Breast epithelium (tissue), 4 donors: ENCODE results near the gene SLCO4A1. TPM values are rescaled to one million over a fixed set of nuclear protein-coding genes. Genes with fewer than 3 reads are reported as not detected.

Experiments
- DNase-seq, 2 donors: peaks; one replicate each; pipeline ENCODE4 v3.0.0-alpha.2; 2019; ENCODE audit warnings: low spot score in 2 of 2
- H3K27ac ChIP-seq, 2 donors: fragments of 200-600 bp; sonication (generic) in 1 of 2; one replicate each; pipeline ENCODE4 v1.5.1; 2016 to 2019; ENCODE audit warnings: mild to moderate bottlenecking in 1 of 2
- H3K27me3 ChIP-seq, 2 donors: fragments of 200-600 bp; sonication (generic) in 1 of 2; one replicate each; pipeline versions ENCODE4 v1.5.1 to v1.6.0; 2017 to 2019; ENCODE audit warnings: control low read depth in 1 of 2, mild to moderate bottlenecking in 1 of 2
- H3K36me3 ChIP-seq: fragments of 200-600 bp; one replicate; pipeline ENCODE4 v1.5.1; 2019
- H3K4me1 ChIP-seq, 2 donors: fragments of 200-600 bp; sonication (generic); one replicate each; pipeline ENCODE4 v1.5.1; 2016 to 2019; ENCODE audit warnings: control low read depth in 1 of 2
- H3K4me3 ChIP-seq, 3 donors: fragments of 200-600 bp; sonication (generic); 1 replicate in 2 of 3; 2 replicates in 1 of 3; pipeline ENCODE4 v1.5.1; 2016 to 2019; ENCODE audit warnings: mild to moderate bottlenecking in 3 of 3, moderate library complexity in 2 of 3
- H3K9me3 ChIP-seq, 2 donors: fragments of 200-600 bp; sonication (generic) in 1 of 2; one replicate each; pipeline ENCODE4 v1.5.1; 2016 to 2019; ENCODE audit warnings: control low read depth in 1 of 2
- POLR2A ChIP-seq: fragments of 450-650 bp; IDR thresholded peaks from one replicate; pipeline ENCODE4 v1.6.1; 2016; ENCODE audit warnings: antibody characterized with exemption, mild to moderate bottlenecking, moderate library complexity
- POLR2AphosphoS5 ChIP-seq, 3 donors: sonication (generic); formaldehyde crosslinking; IDR thresholded peaks; one replicate each; pipeline ENCODE4 v1.6.1; 2017; ENCODE audit warnings: antibody characterized with exemption in 3 of 3
- intact Hi-C: fragments of 100-400 bp; cut with DNase I; formaldehyde crosslinking; loops from one replicate; pipeline ENCODE4 v1.15.1; 2023; ENCODE audit warnings: low total_unique reads
- total RNA-seq, 3 donors: library from RNA; depleted of rRNA; stranded (reverse); fragments of >200 nt; gene quantifications; one replicate each; pipeline ENCODE4 v1.1.0, GENCODE V29; 2016
- TF ChIP-seq, protein P1 (sequence below), 3 donors: fragments of 450-650 bp; IDR thresholded peaks; one replicate each; pipeline ENCODE4 v1.5.1; 2016 to 2017; ENCODE audit warnings: antibody characterized with exemption in 3 of 3, mild to moderate bottlenecking in 3 of 3, moderate library complexity in 3 of 3

Gene SLCO4A1
- total RNA-seq, 3 donors from 2014 or later: 8.8 to 26.5 (median 15.4) TPM

DNA sequence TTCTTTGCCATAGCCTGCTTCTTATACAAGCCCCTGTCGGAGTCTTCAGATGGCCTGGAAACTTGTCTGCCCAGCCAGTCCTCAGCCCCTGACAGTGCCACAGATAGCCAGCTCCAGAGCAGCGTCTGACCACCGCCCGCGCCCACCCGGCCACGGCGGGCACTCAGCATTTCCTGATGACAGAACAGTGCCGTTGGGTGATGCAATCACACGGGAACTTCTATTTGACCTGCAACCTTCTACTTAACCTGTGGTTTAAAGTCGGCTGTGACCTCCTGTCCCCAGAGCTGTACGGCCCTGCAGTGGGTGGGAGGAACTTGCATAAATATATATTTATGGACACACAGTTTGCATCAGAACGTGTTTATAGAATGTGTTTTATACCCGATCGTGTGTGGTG, 29.5 kb downstream of the SLCO4A1 start:
- no peak overlapping the region for H3K4me3 ChIP-seq
- peaks cover 0 to 35% of the 10 kb centered on the region in 2 donors for H3K27me3 ChIP-seq
- H3K9me3 ChIP-seq: no peaks in the 10 kb centered on the region
- H3K36me3 ChIP-seq: no peaks in the 10 kb centered on the region
- intact Hi-C loops: no loop called here
- TF ChIP-seq, protein P1, sequence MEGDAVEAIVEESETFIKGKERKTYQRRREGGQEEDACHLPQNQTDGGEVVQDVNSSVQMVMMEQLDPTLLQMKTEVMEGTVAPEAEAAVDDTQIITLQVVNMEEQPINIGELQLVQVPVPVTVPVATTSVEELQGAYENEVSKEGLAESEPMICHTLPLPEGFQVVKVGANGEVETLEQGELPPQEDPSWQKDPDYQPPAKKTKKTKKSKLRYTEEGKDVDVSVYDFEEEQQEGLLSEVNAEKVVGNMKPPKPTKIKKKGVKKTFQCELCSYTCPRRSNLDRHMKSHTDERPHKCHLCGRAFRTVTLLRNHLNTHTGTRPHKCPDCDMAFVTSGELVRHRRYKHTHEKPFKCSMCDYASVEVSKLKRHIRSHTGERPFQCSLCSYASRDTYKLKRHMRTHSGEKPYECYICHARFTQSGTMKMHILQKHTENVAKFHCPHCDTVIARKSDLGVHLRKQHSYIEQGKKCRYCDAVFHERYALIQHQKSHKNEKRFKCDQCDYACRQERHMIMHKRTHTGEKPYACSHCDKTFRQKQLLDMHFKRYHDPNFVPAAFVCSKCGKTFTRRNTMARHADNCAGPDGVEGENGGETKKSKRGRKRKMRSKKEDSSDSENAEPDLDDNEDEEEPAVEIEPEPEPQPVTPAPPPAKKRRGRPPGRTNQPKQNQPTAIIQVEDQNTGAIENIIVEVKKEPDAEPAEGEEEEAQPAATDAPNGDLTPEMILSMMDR (IDR thresholded peaks at IDR 0.05): no peak
- TF ChIP-seq POLR2AphosphoS5 (IDR thresholded peaks at IDR 0.05): no peak
- no peak for TF ChIP-seq POLR2A
- H3K27ac ChIP-seq: no peak overlapping the region
- DNase-seq: no peak
- H3K4me1 ChIP-seq: peaks cover 0 to 9% of the 10 kb centered on the region in 2 donors

GRCh38 chr20:62674370-62674769, 32.1 kb downstream of the SLCO4A1 start:
- Histone ChIP-seq H3K9me3 (no peaks in the 10 kb centered on the region), H3K4me1 (no peaks in the 10 kb centered on the region), H3K36me3 (no peaks in the 10 kb centered on the region), H3K4me3 (no peak overlapping the region), H3K27ac (no peak overlapping the region), H3K27me3 (peaks cover 0 to 35% of the 10 kb centered on the region in 2 donors)
- TF ChIP-seq, protein P1 (IDR thresholded peaks at IDR 0.05): no peak
- TF ChIP-seq POLR2AphosphoS5 (IDR thresholded peaks at IDR 0.05) (no peak), POLR2A (no peak)
- intact Hi-C loops: loop anchor here (1.0 kb wide), 1 partner anchor 89 kb away; no protein-coding TSS in a partner anchor
- DNase-seq: no peak

- Histone ChIP-seq H3K27me3 (peaks cover 0 to 35% of the 10 kb centered on the region in 2 donors), H3K36me3 (no peaks in the 10 kb centered on the region), H3K27ac (no peak overlapping the region), H3K4me1 (no peaks in the 10 kb centered on the region), H3K9me3 (peaks cover 0 to 3% of the 10 kb centered on the region in 2 donors), H3K4me3 (no peak overlapping the region)
- TF ChIP-seq POLR2AphosphoS5 (IDR thresholded peaks at IDR 0.05) (no peak), POLR2A (no peak)
- TF ChIP-seq, protein P1 (IDR thresholded peaks at IDR 0.05): no peak
- intact Hi-C loops: no loop called here
- no peak for DNase-seq
These were observed 33.0 kb downstream of the SLCO4A1 start for GRCh38 chr20:62675156-62675876.

DNA sequence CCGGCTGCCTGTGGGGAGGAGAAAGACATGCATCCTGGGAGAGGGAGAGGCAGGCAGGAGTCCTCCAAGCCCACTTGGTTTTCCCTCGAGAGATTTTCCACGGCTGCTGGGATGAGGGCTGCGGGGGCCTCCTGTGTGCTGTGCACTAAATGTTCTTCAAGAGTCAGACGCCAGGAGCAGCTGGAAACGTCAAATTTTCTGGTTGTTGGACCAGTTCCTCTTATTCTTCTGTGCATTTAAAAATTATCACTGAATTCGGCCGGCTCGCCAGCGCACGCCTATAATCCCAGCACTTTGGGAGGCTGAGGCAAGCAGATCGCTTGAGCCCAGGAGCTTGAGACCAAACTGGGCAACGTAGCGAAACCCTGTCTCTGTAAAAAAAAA, 33.6 kb downstream of the SLCO4A1 start:
- Histone ChIP-seq H3K36me3 (no peaks in the 10 kb centered on the region), H3K4me3 (no peak overlapping the region), H3K27me3 (peaks cover 0 to 35% of the 10 kb centered on the region in 2 donors), H3K27ac (no peak overlapping the region), H3K4me1 (no peaks in the 10 kb centered on the region), H3K9me3 (peaks cover 0 to 4% of the 10 kb centered on the region in 2 donors)
- TF ChIP-seq POLR2AphosphoS5 (IDR thresholded peaks at IDR 0.05): no peak
- no peak for TF ChIP-seq POLR2A
- TF ChIP-seq, protein P1 (IDR thresholded peaks at IDR 0.05): no peak
- DNase-seq: no peak
- intact Hi-C loops: no loop called here

GRCh38 chr20:62676976-62677375, 34.7 kb downstream of the SLCO4A1 start:
- intact Hi-C loops: no loop called here
- Histone ChIP-seq H3K4me3 (no peak overlapping the region), H3K27ac (no peak overlapping the region), H3K36me3 (no peaks in the 10 kb centered on the region), H3K9me3 (peaks cover 0 to 4% of the 10 kb centered on the region in 2 donors), H3K27me3 (peaks cover 0 to 39% of the 10 kb centered on the region in 2 donors), H3K4me1 (no peaks in the 10 kb centered on the region)
- TF ChIP-seq POLR2AphosphoS5 (IDR thresholded peaks at IDR 0.05) (no peak), POLR2A (no peak)
- TF ChIP-seq, protein P1 (IDR thresholded peaks at IDR 0.05): no peak
- no peak for DNase-seq
